ENCODE data around the gene ARTN.

DNA sequence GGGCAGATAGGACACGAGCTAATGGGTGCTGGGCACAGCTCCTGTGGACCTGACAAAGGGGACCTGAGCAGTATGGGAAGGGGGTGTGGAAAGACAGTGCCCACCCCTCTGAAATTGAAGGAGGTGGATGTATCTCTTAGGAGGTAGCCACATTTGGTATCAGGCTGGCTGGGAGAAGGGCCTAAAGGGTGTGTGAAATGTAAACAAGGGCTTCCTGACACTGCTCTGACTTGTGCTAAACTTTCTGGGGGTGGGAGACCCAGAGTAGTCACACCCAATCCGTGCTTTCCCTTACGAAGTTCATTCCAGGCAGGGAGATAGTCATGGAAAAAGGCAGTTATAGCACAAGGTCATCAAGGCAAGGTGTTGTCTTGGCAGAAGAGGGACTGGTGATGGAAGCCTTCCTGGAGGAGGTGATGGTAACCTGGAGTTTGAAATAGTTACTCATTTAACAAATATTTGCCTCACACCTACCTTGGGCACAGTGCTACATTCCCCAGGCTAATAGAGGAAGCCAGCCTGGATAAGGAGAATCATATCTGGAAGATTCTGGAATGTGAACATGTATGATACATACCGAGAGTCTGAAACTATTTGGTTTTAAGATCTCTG lies 52.5 kb downstream of the ARTN start:
- TF ChIP-seq EZH2 (IDR thresholded peaks at IDR 0.05; ENCODE audit: low read depth) (no peak), CTCF (conservative IDR thresholded peaks at IDR 0.05) (no peak)
